GM21723 (cell line): ENCODE measurements around the gene TSPAN9.

Experiments used
- ATAC-seq: cut with Tn5 transposase; IDR thresholded peaks from one replicate; pipeline ENCODE4 v1.9.1; 2021; ENCODE audit warnings: mild to moderate bottlenecking, moderate library complexity; ENCODE audit not compliant: unreplicated experiment

TSPAN9 gene

DNA sequence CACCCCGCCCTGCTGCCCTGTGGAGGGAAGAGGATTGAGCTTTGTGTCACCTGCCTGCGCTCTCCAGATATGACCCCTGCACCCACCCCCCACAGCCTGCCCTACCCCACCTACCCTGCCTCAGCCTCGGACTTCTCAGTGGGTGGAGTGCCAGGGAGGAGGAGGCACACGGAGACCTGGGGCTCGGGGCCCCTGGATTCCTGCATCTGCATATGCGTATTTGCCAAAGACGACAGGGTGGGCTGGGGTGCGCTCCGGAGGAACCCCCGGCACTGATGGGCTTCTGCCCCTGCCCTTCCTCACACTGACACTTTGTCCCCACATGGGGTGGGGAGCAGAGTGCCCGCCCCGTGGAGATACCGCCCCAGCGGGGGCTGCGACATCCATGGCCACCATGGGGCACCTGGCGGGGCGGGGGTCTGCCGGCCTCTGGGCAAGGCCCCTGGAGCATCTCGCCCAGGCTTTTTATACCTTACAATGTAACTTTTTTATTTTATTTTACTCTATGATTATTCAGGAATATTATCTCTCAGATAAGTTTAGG, 206.0 kb downstream of the TSPAN9 start:
- no peak for ATAC-seq

DNA sequence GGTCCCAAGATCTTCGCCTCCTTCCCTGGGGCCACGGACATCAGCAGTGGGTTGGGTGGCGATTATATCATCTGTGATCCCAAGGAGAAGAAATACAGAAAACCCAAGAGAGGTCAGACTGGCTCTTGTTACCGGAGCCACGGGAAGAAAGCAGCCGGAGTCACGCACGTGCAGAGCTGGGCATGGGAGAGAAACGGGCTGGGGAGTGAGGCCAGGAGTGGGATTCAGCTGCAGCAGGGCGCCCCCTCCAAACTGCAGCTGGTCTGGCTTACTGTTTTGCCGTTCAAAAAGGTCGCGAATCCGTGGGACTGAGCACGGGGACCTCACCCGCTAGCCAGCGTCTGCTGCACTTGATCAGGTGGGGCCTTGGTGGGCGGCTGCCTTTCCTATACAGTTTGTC, 207.2 kb downstream of the TSPAN9 start:
- no peak for ATAC-seq

DNA sequence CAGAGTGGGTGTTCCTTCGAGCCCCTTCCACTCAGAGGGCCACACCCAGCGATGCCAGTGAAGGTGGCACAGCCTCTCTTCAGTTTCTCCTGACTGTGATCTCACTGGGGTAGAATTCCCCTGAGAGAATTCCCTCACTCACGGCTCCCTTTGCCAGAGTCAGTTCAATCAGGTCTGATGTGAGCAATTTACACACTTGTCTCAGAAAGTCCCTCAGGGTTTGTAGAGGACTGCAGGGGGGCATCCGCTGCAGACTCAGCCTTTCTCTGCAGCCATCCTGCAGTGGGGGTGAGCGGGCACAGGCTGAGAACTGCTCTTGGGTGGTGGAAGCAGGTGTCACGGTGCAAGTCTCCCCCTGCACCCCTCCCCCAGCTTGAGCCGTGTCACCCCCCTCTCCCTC, 208.4 kb downstream of the TSPAN9 start:
- ATAC-seq, result no peak

DNA sequence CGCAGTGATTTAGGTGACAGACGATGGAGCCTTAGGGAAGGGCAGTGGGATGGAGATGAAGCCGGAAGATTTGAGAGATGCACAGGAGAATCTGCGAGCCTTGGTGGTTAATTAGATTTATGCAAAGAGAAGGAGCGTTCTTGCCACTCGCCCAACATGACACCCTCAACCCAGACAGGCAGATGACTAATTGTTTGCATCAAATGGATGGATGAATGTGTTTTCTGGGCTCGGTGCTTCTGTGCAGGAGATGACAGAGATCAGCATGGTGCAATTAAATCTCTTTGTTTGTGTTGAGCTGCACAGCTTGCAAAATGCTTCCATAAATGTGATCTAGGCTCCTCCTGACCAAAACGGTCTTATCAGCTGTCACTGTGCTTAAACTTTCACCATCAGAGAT, 211.5 kb downstream of the TSPAN9 start:
- no peak for ATAC-seq

DNA sequence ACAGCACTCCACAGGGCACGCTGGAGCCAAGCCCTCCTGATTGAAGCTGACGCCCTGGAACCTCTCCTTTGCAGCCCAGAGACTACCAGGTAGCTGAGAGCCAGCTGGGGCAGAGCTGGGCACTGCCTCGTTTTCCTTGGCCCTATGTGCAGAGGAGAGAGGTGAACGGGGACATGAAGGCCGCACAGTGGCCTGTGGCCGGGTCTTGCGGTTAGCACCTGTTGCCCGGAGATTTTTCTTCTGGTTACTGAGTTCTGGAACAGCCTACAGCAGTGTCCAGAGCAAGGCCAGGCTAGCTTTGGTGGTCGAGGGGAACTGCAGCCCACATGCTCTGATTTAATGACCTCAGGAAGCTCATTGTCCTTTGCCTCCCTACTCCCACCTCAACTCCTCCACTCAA, 212.5 kb downstream of the TSPAN9 start:
- no peak for ATAC-seq

DNA sequence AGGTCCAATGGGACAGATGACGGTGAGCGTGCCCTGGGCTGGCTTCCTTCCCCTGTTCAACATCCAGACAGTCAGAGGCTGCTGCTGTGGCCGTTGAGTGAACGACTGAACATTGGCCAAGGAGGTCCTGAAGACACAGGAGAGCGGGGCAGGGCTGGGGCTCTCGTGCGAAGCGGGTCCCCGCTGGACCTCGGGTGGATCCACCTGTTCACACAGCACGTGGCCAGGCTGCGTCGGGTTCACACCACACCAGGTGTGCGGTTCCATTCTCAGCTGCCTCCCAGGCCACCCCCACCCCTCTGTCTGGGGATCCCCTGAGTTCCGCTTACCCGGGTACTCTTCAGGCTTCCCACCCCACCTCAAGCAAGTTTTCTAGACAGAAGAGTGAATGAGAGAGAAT, 214.8 kb downstream of the TSPAN9 start:
- ATAC-seq, result no peak

DNA sequence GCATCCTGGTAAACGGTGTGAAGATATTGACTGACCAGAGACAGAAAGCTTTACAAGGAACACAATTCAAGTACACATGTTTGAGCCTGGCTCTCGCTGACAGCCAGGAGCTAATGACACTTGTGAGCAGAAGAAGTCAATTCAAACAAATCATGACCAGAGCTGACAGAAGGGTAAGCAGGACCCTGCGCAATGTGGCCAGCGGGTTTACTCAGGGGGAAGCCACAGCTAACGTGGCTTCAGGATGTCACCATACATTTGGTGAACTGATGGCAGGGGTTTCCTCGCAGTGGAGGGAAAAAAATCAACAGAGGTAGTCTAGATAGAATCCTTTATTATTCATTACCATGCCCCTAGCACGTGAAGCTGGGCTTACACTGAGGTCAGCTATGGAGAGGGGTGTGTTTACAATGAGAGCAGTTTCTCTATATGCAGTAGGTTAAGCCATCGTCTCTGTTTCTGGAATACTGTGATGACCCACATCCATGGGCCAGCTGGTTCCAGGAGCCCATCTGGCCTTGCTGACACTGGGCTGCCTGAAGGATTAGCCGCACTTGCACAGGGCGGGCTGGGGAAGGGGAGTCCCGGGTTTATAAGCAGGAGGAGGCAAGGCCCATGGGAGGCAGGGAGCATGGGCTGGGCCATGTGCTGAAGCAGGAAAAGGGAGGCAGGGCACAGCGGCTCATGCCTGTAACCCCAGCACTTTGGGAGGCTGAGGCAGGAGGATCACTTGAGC, 215.7 kb downstream of the TSPAN9 start:
- no peak for ATAC-seq

DNA sequence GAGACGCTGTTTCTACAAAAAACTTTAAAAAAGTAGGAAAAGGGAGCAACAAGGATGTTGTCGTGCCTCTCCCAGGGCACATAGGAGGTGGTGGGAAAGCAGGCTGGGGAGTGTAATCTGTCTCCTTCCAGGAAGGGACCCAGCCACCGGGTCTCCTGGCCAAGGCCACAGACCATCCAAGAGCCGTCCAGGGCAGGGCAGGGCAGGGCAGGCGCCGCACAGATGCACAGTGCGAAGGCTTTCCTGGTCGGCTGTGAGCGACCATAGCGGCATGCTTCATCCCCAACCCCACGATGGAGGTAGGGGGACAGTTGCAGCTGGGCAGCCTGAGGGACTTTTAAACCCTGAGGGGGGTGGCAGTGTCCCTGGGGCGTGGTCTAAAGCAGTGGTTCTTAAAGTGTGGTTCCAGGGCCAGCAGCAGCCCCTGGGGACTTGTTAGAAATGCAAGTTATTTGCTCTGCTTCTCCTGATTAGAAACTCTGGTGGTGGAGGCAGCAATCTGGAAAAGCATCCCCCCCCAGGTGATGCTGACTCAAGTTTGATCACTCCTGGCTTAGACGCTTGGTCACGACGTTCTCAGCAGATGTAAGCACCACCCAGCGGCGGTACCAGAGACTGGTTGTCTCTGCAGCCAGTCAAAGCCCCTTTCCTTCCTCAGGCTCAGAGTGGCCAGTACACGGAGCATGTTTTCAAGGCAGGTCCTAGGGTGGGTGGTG, 216.4 kb downstream of the TSPAN9 start:
- no peak for ATAC-seq

DNA sequence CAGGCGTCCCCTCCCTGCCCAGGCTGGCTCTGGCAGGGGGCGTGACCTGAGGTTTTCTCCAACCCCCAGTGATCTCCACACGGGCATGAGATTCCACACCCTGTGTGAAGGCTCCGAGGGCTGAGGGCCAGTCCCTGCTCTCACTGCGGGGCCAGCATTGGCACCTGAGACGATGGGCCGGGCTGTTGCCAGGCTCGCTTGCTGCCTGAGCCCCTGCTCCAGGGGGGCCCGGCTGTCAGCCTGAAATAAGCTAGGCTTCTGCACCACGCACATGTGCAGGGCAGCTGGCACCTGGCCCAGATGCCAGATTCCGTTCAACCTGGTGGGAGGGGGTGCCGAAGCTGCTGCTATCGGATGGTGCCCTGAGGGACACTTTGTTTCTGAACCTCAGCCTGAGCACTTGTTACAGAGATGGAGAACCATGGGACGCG, 217.3 kb downstream of the TSPAN9 start:
- ATAC-seq, result no peak

DNA sequence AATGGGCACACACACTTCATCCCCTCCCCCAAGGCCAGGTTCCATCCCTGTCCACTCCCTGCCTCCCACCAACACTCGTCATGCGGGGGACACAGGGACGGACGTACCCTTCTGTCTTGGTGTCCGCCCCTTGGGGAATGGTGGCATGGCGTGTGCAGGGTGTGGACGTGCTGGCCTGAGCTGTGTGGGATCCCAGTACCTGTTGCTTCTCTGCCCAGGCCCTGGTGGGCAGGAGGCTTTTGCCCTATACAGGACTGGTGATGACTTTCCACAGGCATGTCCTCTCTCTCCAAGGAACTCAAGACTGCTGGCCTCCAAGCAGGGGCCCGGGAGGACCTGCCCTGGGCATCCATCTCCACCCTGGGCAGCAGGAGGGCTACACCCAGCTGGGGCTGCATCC, 218.0 kb downstream of the TSPAN9 start:
- ATAC-seq, result no peak

DNA sequence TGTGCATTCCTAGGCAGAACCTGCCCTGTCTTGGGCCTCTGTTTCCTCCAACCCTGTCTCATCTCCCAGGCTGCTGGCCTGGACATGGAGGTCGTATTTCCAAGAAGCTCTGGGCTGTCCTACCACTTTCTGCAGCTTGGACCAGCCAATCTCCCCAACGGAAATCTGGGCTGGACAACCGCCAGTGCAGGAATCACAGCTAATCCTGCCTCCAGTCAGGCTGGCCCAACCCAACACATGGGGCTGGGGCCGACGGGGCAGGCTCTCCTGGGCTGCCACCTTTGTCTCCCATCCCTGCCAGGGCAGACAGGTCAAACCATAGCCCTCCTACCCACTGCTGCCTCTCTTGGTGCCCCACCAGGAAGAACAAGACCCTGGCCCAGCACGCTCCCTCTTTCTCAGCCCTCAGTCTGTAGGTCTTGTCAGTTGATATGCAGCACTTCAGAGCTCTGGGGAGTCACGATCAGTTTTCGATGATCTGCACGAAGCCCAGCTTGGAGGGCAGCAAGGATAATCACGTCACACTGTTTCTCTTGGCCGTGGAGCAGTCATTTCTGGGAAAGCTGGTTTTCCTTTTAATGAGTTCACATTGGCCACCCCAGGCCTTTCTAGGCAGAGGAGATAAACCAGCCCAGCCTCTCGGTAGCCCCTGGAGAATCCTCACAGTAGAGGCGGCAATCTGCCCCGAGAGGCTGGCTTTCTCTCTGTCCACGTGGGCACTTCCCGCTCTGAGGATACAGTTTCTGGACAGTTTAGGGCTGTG, 218.6 kb downstream of the TSPAN9 start:
- no peak for ATAC-seq

DNA sequence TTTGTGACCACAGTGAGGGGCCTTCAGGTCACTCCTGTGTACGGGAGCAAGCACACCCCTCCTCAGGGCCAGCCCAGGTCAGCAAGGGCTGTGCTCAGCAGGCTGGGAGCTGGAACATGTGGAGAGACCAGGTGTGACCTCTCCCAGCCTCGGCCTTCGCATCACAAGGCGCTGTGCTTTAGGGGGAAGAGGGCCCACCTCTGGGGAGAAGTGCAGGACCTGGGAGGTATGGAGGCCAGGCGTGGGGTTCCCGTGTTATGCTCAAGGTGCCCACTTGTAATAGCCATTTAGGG, 219.2 kb downstream of the TSPAN9 start:
- ATAC-seq, result no peak

DNA sequence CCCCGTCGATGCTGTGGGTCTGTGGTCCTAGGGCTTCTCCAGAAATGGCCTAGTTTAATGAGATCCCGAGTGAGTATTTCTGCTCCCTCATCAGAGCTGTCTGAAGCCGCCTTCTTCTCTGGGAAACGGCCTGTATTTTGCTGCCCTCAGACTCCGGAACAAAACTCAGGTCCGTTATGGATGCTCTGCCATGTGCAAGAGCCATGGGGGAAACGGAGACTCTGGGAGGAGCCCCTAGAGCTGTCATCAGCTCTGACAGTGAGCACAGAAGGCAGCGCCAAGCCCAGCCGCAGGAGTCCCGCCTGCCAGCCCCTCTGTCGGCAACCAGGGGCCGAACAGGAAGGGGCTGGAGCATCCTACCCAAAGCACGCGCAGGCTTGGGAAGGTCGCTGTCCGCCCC, 221.4 kb downstream of the TSPAN9 start:
- no peak for ATAC-seq

DNA sequence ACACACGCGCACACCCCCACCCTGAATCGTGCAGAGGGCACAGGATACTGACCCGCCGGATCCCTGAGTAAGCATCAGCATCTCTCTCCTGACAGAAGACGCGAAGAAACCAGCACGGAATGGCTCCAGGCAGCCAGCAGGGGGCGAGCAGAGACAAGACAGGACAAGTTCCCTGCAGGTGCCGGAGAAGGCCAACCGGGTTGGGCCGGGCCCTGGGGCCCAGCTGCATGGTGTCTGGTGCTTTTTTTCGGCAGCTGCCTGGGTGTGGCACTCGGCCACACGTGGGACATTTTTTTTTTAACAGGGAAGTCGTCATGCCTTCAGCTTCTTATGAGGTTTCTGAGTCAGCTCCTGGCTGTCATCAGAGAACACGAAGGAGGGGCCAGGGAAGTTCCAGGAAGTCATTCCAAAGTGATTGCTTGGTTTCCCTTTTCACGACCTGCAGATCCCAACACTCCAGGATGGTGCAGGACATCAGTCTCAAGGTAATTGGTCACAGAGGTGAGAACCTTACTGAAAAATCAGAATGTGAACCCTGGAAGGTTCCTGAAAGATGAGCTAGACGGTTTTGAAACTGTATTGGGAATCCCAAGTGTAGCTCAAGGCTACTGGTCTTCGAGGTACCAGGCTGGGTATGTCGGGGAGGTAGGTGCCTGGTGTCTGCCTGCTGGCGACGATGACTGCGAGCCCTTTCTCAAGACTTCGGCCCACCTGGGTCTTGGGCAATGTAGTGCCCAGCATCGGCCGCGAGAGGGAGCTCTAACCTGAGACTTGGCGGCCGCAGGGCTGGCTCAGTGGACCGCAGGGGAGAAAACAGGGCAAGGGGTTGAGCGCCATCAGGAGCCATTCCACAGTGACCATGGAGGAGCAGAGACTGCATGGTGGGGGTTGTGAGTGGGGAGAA, 223.0 kb downstream of the TSPAN9 start:
- peak; percentile 69 for ATAC-seq

DNA sequence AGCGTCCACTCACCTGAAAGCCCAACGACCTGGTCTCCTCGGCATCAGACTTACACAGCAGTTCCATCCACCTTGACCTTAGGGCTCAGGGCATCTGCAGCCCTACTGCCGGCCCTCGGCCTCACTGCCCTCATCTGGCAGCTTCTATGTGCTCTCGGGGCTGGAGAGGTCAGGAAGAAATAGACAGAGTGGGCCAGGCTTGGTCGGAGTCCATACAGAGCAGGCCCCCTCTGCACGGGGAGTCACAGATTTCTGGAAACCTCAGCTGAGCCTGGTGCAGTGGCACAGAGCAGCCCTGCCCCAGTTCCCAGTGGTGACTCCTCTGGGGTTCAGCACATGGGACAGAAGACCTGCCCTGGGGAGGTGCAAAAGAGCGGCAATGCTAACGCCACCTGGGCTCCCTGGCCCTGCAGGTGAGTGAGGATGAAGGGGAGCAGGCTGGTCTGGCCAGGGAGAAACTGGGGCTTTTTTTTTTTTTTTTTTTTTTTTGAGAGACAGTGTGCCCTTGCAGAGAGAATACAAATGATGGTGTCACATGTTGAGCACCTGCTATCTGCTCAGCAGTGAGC, 223.7 kb downstream of the TSPAN9 start:
- no peak for ATAC-seq

DNA sequence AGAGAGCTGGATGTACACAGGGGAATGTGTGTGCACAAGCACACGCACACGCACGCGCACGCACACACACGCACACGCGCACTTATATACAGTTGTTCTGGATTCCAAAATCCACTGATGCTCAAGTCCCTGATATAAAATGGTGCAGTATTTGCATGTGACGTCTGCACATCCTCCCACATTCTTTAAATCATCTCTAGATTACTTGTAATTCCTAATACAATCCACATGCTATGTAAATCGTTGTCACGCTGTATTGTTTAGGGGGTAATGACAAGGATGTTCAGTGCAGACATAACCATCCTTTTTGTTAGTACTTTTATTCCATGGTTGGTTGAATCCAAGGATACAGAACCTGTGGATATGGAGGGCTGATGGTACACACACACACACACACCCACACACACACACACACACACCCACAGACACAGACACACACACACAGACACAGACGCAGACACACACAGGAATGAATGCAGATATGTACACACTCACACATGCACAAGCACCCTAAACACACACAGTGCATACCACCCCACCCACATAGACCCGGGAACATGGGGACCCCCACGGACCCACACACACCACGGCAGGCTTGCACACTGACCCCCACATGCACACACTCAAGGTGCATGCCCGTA, 225.3 kb downstream of the TSPAN9 start:
- no peak for ATAC-seq

DNA sequence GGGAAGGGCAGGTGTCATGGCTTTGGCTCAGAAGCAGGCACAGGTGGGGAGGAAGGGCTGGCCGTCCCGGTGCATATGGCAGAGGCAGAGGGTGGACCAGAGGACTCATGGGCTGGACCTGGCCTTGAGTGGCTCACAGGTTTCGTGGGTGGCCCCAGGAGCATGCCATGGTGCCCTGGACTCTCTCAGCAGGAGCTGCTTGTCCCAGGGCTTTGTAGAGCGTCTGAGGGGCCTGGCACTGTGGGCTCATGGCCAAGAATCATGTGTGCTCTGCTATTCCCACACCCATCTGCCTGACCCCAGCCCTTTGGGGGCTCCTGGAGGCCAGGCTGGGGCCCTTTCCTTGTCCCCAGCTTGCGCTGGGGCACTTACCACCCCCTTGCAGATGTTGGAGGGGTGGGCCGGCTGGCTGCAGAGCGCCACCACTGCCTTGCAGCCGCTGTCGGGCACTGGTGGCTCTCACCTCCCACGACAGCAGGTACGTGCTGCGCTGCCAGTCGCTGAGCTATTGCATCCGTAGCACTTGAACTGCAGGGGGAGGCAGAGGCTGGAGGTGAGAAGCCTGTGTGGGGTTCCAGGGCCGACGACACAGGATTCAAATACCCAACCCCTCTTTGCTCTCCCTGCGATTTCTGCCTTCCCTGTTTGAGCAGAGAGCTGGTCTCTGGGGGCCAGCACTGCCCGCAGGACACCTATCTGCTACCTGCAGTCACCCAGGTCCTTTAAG, 226.4 kb downstream of the TSPAN9 start:
- ATAC-seq, result no peak

DNA sequence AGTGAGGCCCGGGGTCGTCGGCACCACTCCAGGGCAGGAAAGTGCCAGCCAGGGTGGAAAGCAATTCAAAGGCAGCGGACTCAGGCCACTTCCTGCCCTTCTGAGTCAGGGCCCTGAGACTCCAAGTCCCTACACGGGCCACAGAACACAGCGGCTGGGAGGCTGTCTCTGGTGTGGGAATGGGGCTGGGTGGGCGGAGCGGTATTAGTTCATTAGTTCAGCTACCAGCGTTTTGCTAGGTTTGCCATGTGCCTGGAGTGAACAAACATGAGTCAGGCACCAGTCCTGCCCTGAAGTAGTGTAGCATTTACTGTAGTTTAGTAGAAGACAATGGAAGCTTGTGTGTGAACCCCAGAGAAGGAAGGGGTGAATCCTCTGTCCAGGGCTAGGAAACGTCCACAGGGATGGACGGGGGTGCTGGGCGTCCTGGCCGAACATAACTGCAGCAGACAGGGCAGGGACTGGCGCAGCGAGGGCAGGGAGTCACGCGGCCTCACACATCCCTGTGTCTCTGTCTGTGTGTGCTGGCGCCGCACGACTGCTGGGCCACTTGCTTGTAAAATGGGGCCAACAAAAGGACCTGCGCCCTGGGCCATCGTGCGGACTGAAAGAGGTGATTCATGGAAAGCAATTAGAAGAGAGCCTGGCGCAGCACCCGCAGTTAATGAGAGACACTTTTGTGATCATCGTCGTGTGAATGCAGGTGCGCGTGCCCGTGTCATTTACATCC, 227.4 kb downstream of the TSPAN9 start:
- no peak for ATAC-seq

DNA sequence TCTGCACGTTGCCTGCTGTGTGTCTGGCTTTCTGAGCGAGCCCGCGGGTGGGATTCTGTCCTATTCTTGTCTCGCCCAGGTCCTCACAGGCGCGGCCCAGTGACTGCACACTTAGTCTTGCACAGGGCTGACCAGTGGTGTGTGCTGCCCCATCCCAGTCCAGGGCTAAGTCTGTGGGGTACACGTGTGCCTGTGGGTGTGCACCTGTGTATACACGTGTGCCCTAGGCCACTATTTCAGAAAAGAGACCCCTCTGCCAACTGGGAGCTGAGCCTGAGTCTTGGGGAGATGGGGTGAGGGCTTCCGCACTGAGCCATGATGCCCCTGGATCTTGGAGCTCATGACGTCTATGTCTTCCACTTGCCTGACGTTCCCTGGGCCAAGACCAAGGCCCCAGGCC, 228.3 kb downstream of the TSPAN9 start:
- ATAC-seq, result no peak
